NOMO-1 (cell line): ENCODE results near the gene TMBIM1.
A peak's percentile ranks its signal among the peaks of the same experiment; 100 is the strongest.
"Not testable (repeated sequence)": the region's sequence is repeated elsewhere in the genome, so short reads cannot be mapped to it uniquely, and the experiment has no call there.

Experiments used
- DNase-seq, 2 experiments: peaks; one replicate each; lab custom pipeline; 2025; ENCODE audit not compliant: unreplicated experiment in 2 of 2; lab: John Stamatoyannopoulos, UW

The TMBIM1 gene

DNA sequence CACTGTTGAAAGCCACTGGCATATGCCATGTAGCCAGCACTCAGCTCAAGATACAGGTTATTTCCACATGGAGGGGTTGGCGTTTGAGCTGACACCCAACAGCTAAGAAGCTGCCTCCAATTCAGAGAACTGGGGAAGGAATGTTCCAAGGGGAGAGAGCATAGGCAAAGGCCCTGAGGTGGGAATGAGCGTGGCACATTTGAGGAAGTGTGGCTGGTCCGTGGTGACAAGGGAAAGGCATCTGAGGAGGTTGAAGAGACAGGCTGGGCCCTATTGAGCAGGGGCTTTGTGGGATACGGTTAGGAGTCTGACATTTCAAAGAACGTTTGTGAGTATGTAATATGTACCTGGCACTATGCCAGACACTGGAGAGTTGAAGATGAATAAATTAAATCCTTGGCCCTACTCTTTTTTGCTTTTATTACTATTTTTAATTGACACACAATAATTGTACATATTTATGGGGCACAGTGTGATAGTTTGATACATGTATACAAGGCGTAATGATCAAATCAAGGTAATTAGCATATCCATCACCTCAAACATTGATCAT, 27.6 kb upstream of the TMBIM1 start:
- no peak for DNase-seq

DNA sequence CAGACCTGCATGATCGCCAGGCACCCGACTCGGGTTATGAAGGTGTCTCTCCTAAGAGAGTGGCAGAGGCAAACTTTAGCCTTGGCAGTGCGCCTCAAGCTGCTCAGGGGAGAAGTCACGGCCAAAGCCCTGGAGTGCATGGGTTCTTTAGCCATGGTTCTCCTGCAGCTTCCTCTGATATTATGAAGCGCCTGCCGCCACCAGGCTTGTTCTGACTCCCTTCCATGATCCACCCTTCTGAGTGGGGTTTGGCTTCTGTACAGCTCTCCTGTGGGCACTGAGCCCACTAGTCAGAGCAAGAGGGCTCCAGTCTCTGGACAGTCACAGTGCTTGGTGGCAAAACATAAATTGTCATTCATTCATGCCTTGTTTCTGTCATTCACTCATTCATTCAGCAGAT, 25.9 kb upstream of the TMBIM1 start:
- DNase-seq, result no peak

- DNase-seq, result no peak
These were observed 25.5 kb upstream of the TMBIM1 start for GRCh38 chr2:218317835-218318234.

GRCh38 chr2:218317303-218317630, 25.0 kb upstream of the TMBIM1 start:
- no peak for DNase-seq

DNA sequence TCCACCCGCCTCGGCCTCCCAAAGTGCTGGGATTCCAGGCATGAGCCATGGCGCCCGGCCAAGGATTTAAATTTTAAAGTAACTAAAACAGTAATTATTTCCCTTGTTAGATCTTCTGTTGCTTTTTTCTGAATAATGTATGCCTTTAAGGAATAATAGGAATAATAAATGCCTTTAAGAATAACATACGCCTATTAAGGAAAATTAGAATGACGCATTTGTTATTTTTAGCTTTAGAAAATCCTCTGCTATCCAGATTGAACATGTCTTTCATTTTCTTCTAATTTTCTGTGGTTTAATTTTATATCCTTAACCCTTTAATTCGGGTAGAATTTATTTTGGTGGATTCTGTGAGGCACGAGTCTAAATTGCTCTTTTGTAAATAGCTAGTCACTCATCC, 23.1 kb upstream of the TMBIM1 start:
- DNase-seq, result no peak

DNA sequence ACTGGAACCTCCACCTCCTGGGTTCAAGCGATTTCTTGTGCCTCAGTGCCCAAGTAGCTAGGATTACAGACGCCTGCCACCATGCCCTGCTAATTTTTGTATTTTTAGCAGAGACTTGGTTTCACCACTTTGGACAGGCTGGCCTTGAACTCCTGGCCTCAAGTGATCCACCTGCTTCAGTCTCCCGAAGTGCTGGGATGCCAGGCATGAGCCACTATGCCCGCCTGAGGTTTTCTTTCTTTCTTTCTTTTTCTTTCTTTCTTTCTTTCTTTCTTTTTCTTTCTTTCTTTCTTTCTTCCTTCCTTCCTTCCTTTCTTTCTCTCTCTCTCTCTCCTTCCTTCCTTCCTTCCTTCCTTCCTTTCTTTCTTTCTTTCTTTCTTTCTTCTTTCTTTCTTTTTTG, 22.5 kb upstream of the TMBIM1 start:
- DNase-seq, result not testable (repeated sequence)

- DNase-seq, result no peak
These were observed 21.1 kb upstream of the TMBIM1 start for GRCh38 chr2:218313356-218313755.

GRCh38 chr2:218312267-218312756, 20.0 kb upstream of the TMBIM1 start:
- no peak for DNase-seq

GRCh38 chr2:218311541-218312266, 19.4 kb upstream of the TMBIM1 start:
- not testable (repeated sequence) for DNase-seq

- DNase-seq, result no peak
These were observed 18.7 kb upstream of the TMBIM1 start for GRCh38 chr2:218310853-218311540.

- DNase-seq, result no peak
These were observed 15.2 kb upstream of the TMBIM1 start for GRCh38 chr2:218307415-218308090.

- DNase-seq, result no peak
These were observed 14.0 kb upstream of the TMBIM1 start for GRCh38 chr2:218306184-218306920.

DNA sequence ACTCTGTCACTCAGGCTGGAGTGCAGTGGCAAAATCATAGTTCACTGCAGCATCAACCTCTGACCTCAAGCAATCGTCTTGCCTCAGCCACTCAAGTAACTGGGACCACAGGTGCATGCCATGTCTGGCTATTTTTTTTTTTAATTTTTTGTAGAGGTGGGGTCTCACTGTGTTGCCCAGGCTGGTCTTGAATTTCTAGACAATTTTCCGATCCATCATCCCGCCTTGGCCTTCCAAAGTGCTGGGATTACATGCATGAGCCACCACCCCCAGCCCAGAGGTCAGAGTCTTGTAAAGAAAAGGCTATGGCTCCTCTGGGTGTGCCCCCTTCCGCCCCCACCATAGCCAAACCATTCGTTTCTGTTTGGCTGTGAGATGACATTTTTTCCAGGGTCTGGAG, 13.1 kb upstream of the TMBIM1 start:
- DNase-seq, result no peak

- DNase-seq, result peak; percentile 84
These were observed 9.0 kb upstream of the TMBIM1 start for GRCh38 chr2:218301176-218301819.

- no peak for DNase-seq
These were observed 7.8 kb upstream of the TMBIM1 start for GRCh38 chr2:218300141-218300540.

- DNase-seq, result no peak
These were observed 6.1 kb upstream of the TMBIM1 start for GRCh38 chr2:218298314-218298875.

- no peak for DNase-seq
These were observed 4.5 kb upstream of the TMBIM1 start for GRCh38 chr2:218296847-218297246.

GRCh38 chr2:218296200-218296599, 3.9 kb upstream of the TMBIM1 start:
- no peak for DNase-seq

GRCh38 chr2:218295029-218295428, 2.7 kb upstream of the TMBIM1 start:
- no peak for DNase-seq

GRCh38 chr2:218294430-218295022, 2.2 kb upstream of the TMBIM1 start:
- DNase-seq, result no peak
